ENCODE results near the gene PDHX.
"Not testable (repeated sequence)": the region's sequence is repeated elsewhere in the genome, so short reads cannot be mapped to it uniquely, and the experiment has no call there.

The PDHX gene

DNA sequence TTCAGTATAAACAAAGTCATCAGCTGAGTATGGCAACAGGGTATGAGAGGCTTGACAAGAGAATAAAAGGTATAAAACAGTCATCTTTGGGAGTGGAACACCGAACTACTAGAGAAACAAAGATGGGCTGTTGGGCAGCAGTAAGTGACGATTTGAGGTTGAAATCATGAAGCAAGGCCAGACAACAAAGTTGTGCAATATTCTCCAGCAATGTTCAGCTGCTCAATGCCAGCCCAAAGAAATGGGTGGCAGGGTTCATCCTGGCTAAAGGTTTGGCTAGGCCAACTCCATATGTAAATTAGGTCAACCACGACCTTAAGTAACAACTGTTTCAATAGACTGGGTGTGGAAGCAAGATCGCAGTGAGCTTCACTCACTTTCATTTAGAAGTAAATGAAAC, 6.5 kb upstream of the PDHX start:
- Histone ChIP-seq H3K27me3 (ENCODE audit: insufficient read depth, low read length, poor library complexity) (no peaks in the 10 kb centered on the region), H3K4me2 (ENCODE audit: insufficient read depth, low read length) (no peak overlapping the region), H3K4me1 (ENCODE audit: insufficient read depth, low read length) (peaks cover 13% of the 10 kb centered on the region), H3K9ac (ENCODE audit: low read depth, low read length) (no peak overlapping the region), H4K20me1 (ENCODE audit: insufficient read depth, low read length) (no peaks in the 10 kb centered on the region), H3K4me3 (ENCODE audit: low read depth in 1 of 2, low read length in 2 of 2) (no peak overlapping the region), H2AFZ (ENCODE audit: low read depth, low read length) (no peak overlapping the region), H3K79me2 (ENCODE audit: insufficient read depth, low read length) (peaks cover 66% of the 10 kb centered on the region), H3K9me3 (ENCODE audit: insufficient read depth, low read length, severe bottlenecking) (peaks cover 2% of the 10 kb centered on the region), H3K27ac (ENCODE audit: low read length) (no peak overlapping the region), H3K36me3 (ENCODE audit: insufficient read depth, low read length) (peaks cover 19% of the 10 kb centered on the region)
- DNase-seq (no peak), ATAC-seq (ENCODE audit: insufficient read depth, low read depth) (no peak; the same call in 2 of the 3 replicates)
- TF ChIP-seq, protein P1, sequence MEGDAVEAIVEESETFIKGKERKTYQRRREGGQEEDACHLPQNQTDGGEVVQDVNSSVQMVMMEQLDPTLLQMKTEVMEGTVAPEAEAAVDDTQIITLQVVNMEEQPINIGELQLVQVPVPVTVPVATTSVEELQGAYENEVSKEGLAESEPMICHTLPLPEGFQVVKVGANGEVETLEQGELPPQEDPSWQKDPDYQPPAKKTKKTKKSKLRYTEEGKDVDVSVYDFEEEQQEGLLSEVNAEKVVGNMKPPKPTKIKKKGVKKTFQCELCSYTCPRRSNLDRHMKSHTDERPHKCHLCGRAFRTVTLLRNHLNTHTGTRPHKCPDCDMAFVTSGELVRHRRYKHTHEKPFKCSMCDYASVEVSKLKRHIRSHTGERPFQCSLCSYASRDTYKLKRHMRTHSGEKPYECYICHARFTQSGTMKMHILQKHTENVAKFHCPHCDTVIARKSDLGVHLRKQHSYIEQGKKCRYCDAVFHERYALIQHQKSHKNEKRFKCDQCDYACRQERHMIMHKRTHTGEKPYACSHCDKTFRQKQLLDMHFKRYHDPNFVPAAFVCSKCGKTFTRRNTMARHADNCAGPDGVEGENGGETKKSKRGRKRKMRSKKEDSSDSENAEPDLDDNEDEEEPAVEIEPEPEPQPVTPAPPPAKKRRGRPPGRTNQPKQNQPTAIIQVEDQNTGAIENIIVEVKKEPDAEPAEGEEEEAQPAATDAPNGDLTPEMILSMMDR (IDR thresholded peaks at IDR 0.05; ENCODE audit: borderline replicate concordance, extremely low read depth, low read length, poor library complexity, severe bottlenecking): no peak
- no peak for TF ChIP-seq EZH2 (IDR thresholded peaks at IDR 0.05; ENCODE audit: borderline replicate concordance, low read depth, low read length, severe bottlenecking)

DNA sequence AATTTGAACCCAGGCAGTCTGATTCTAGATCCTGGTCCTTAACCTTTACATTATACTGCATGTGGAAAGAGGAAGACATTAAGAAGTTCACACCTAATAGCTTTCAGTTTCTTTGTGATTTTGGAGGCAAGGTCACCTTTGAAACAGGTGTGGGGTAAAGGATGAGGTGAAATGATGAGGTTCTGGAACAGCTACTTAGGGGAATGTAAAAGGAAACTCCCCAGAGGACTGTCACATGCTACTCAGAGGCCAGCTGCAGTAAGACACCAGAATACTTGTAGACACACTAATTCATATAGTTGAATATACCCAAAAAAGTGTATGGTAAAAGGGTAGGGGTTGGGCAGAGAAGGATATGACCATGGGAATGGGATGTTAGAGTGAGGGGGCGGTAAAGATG, 5.6 kb upstream of the PDHX start:
- ATAC-seq (ENCODE audit: insufficient read depth, low read depth) (no peak), DNase-seq (no peak)
- Histone ChIP-seq H3K9ac (ENCODE audit: low read depth, low read length) (no peak overlapping the region), H3K79me2 (ENCODE audit: insufficient read depth, low read length) (peaks cover 74% of the 10 kb centered on the region), H3K27ac (ENCODE audit: low read length) (no peak overlapping the region), H3K9me3 (ENCODE audit: insufficient read depth, low read length, severe bottlenecking) (peaks cover 2% of the 10 kb centered on the region), H4K20me1 (ENCODE audit: insufficient read depth, low read length) (no peaks in the 10 kb centered on the region), H3K4me1 (ENCODE audit: insufficient read depth, low read length) (peaks cover 17% of the 10 kb centered on the region), H3K4me2 (ENCODE audit: insufficient read depth, low read length) (no peak overlapping the region), H3K27me3 (ENCODE audit: insufficient read depth, low read length, poor library complexity) (no peaks in the 10 kb centered on the region), H3K36me3 (ENCODE audit: insufficient read depth, low read length) (peaks cover 19% of the 10 kb centered on the region), H3K4me3 (ENCODE audit: low read depth in 1 of 2, low read length in 2 of 2) (no peak overlapping the region), H2AFZ (ENCODE audit: low read depth, low read length) (no peak overlapping the region)
- TF ChIP-seq, protein P1 (IDR thresholded peaks at IDR 0.05; ENCODE audit: borderline replicate concordance, extremely low read depth, low read length, poor library complexity, severe bottlenecking): no peak
- no peak for TF ChIP-seq EZH2 (IDR thresholded peaks at IDR 0.05; ENCODE audit: borderline replicate concordance, low read depth, low read length, severe bottlenecking)

DNA sequence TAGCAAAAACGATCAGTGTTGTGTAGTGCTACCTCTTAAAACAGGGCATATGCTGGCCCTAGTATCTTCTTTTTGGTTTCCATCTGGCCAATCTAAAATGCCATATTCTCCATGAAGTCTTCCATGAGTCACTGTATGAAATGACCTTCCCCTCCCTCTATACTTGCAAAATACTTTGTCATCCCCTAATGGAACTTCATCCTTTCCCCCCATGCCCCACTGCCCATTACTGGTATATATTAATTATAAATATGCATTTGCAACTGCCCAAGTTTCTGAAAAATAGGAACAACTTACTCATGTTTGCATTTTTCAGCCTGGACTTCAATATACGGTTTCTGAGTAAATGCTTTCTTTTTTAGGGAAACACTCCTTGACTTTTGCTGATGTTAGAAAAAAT, 4.7 kb upstream of the PDHX start:
- Histone ChIP-seq H3K4me2 (ENCODE audit: insufficient read depth, low read length) (no peak overlapping the region), H2AFZ (ENCODE audit: low read depth, low read length) (no peak overlapping the region), H3K36me3 (ENCODE audit: insufficient read depth, low read length) (peaks cover 19% of the 10 kb centered on the region), H3K79me2 (ENCODE audit: insufficient read depth, low read length) (peaks cover 76% of the 10 kb centered on the region), H4K20me1 (ENCODE audit: insufficient read depth, low read length) (no peaks in the 10 kb centered on the region), H3K4me1 (ENCODE audit: insufficient read depth, low read length) (peaks cover 17% of the 10 kb centered on the region), H3K4me3 (ENCODE audit: low read depth in 1 of 2, low read length in 2 of 2) (no peak overlapping the region), H3K27ac (ENCODE audit: low read length) (no peak overlapping the region), H3K9me3 (ENCODE audit: insufficient read depth, low read length, severe bottlenecking) (no peaks in the 10 kb centered on the region), H3K27me3 (ENCODE audit: insufficient read depth, low read length, poor library complexity) (no peaks in the 10 kb centered on the region), H3K9ac (ENCODE audit: low read depth, low read length) (no peak overlapping the region)
- ATAC-seq (ENCODE audit: insufficient read depth, low read depth) (no peak), DNase-seq (no peak)
- no peak for TF ChIP-seq EZH2 (IDR thresholded peaks at IDR 0.05; ENCODE audit: borderline replicate concordance, low read depth, low read length, severe bottlenecking)
- TF ChIP-seq, protein P1 (IDR thresholded peaks at IDR 0.05; ENCODE audit: borderline replicate concordance, extremely low read depth, low read length, poor library complexity, severe bottlenecking): no peak

DNA sequence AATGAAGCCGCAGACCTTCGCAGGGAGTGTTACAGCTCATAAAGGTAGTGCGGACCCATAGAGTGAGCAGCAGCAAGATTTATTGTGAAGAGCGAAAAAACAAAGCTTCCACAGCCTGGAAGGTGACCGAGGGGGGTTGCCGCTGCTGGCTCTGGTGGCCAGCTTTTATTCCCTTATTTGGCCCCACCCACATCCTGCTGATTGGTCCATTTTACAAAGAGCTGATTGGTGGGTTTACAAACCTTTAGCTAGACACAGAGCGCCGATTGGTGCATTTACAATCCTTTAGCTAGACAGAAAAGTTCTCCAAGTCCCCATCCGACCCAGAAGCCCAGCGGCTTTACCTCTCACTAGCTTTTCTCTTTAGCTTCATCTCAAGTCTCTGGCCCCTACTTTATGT, 2.9 kb upstream of the PDHX start:
- Histone ChIP-seq H3K79me2 (ENCODE audit: insufficient read depth, low read length) (peaks cover 78% of the 10 kb centered on the region), H3K36me3 (ENCODE audit: insufficient read depth, low read length) (peaks cover 19% of the 10 kb centered on the region), H3K4me1 (ENCODE audit: insufficient read depth, low read length) (peaks cover 36% of the 10 kb centered on the region), H3K4me2 (ENCODE audit: insufficient read depth, low read length) (peak overlapping the region; percentile 94; the same call in 1 of the 2 replicates)
- not testable (repeated sequence) for H3K4me3 ChIP-seq (ENCODE audit: low read depth in 1 of 2, low read length in 2 of 2); H3K27ac ChIP-seq (ENCODE audit: low read length); ATAC-seq (ENCODE audit: insufficient read depth, low read depth); H4K20me1 ChIP-seq (ENCODE audit: insufficient read depth, low read length); H3K27me3 ChIP-seq (ENCODE audit: insufficient read depth, low read length, poor library complexity); H3K9ac ChIP-seq (ENCODE audit: low read depth, low read length); DNase-seq; H3K9me3 ChIP-seq (ENCODE audit: insufficient read depth, low read length, severe bottlenecking); H2AFZ ChIP-seq (ENCODE audit: low read depth, low read length)

Measured in DND-41 (cell line).